OCI-LY7 (cell line): ENCODE results near the gene ACOD1.

Experiments
- EZH2phosphoT487 ChIP-seq: fragments of 200-600 bp; sonication (generic); IDR thresholded peaks from 2 replicates; pipeline ENCODE4 v1.6.1; 2018; ENCODE audit warnings: low read depth, borderline replicate concordance, mild to moderate bottlenecking, mixed run types, antibody characterized with exemption, low read length, moderate library complexity, mixed read lengths
- TF ChIP-seq, protein P1 (sequence below): fragments of 200-600 bp; sonication (generic); conservative IDR thresholded peaks from 2 replicates; pipeline ENCODE4 v1.5.1; 2014; ENCODE audit warnings: mild to moderate bottlenecking, antibody characterized with exemption, low read length, moderate library complexity, mixed read lengths

GRCh38 chr13:76958841-76959432 lies 10.6 kb downstream of the ACOD1 start:
- TF ChIP-seq, protein P1, sequence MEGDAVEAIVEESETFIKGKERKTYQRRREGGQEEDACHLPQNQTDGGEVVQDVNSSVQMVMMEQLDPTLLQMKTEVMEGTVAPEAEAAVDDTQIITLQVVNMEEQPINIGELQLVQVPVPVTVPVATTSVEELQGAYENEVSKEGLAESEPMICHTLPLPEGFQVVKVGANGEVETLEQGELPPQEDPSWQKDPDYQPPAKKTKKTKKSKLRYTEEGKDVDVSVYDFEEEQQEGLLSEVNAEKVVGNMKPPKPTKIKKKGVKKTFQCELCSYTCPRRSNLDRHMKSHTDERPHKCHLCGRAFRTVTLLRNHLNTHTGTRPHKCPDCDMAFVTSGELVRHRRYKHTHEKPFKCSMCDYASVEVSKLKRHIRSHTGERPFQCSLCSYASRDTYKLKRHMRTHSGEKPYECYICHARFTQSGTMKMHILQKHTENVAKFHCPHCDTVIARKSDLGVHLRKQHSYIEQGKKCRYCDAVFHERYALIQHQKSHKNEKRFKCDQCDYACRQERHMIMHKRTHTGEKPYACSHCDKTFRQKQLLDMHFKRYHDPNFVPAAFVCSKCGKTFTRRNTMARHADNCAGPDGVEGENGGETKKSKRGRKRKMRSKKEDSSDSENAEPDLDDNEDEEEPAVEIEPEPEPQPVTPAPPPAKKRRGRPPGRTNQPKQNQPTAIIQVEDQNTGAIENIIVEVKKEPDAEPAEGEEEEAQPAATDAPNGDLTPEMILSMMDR = no peak
- TF ChIP-seq EZH2phosphoT487 = no peak
